ENCODE measurements around the gene B3GALT2.

GRCh38 chr1:193143285-193143684 lies 43.1 kb downstream of the B3GALT2 start:
- TF ChIP-seq PBX3 (IDR thresholded peaks at IDR 0.05; ENCODE audit: insufficient replicate concordance, low read depth, low read length), result no peak
- no peak for TF ChIP-seq ATF7 (IDR thresholded peaks at IDR 0.05; ENCODE audit: low read depth)
- TF ChIP-seq MXI1 (IDR thresholded peaks at IDR 0.05; ENCODE audit: low read depth, low read length), result no peak
- no peak for TF ChIP-seq BRCA1 (IDR thresholded peaks at IDR 0.05; ENCODE audit: low read depth, low read length)
- no peak for TF ChIP-seq CEBPZ (IDR thresholded peaks at IDR 0.05; ENCODE audit: low read depth, low read length)
- TF ChIP-seq CTCF (IDR thresholded peaks at IDR 0.05 in 2 of 3, conservative IDR thresholded peaks at IDR 0.05 in 1 of 3; ENCODE audit: control insufficient read depth in 2 of 3, extremely low read depth in 1 of 3, insufficient read depth in 1 of 3, low read depth in 3 of 3, low read length in 3 of 3), result peak in 1 of 3 experiments; percentile 11; a peak in 1 of 6 replicates
- TF ChIP-seq PRDM15 (CRISPR knock-in tag; IDR thresholded peaks at IDR 0.05), result no peak

Measured in GM12878 (cell line).